Kidney (tissue), 14 donors: Measurements from ENCODE around the gene SMARCD1. TPM values are rescaled to one million over a fixed set of nuclear protein-coding genes. Genes with fewer than 3 reads are reported as not detected.
A peak's percentile ranks its signal among the peaks of the same experiment; 100 is the strongest.

Experiments
- DNase-seq, 5 donors: peaks; one replicate each; pipeline ENCODE4 v3.0.0-alpha.2; 2013 to 2020
- FAIRE-seq: peaks from 2 replicates; lab custom pipeline; 2012; peaks lifted over from hg19 to GRCh38; lab: Jason Lieb, UNC
- H3K27ac ChIP-seq, 2 donors: one replicate each; pipeline ENCODE4 v1.7.0; 2013; ENCODE audit warnings: low read depth in 2 of 2, low read length in 2 of 2, inconsistent platforms in 1 of 2
- H3K27me3 ChIP-seq: one replicate; pipeline ENCODE4 v1.7.1; 2013; ENCODE audit warnings: low read length, inconsistent platforms; ENCODE audit not compliant: control insufficient read depth, insufficient read depth
- H3K36me3 ChIP-seq, 3 donors: one replicate each; pipeline versions ENCODE4 v1.7.0 to v1.7.1; 2013; ENCODE audit warnings: low read length in 3 of 3, control low read depth in 1 of 3, inconsistent platforms in 1 of 3; ENCODE audit not compliant: insufficient read depth in 3 of 3, control insufficient read depth in 2 of 3
- H3K4me1 ChIP-seq, 3 donors: one replicate each; pipeline versions ENCODE4 v1.7.0 to v1.7.1; 2013; ENCODE audit warnings: low read length in 3 of 3, inconsistent platforms in 1 of 3, low read depth in 1 of 3; ENCODE audit not compliant: control insufficient read depth in 2 of 3, insufficient read depth in 2 of 3
- H3K4me3 ChIP-seq, 3 donors: one replicate each; pipeline versions ENCODE4 v1.7.0 to v1.8.1; 2013; ENCODE audit warnings: low read length in 3 of 3, control low read depth in 1 of 3, inconsistent platforms in 1 of 3
- H3K9ac ChIP-seq, 3 donors: one replicate each; pipeline versions ENCODE4 v1.7.0 to v1.7.1; 2013; ENCODE audit warnings: low read length in 3 of 3, control low read depth in 1 of 3, inconsistent platforms in 1 of 3
- H3K9me3 ChIP-seq, 3 donors: one replicate each; pipeline versions ENCODE4 v1.7.0 to v1.7.1; 2013; ENCODE audit warnings: low read length in 3 of 3, control low read depth in 1 of 3, inconsistent platforms in 1 of 3; ENCODE audit not compliant: control insufficient read depth in 2 of 3, insufficient read depth in 1 of 3
- CTCF ChIP-seq: IDR thresholded peaks from 3 replicates; pipeline ENCODE4 v1.5.1; 2012; ENCODE audit warnings: mild to moderate bottlenecking, moderate library complexity, borderline replicate concordance; ENCODE audit not compliant: insufficient read depth; ENCODE audit errors: extremely low read depth
- intact Hi-C: fragments of 100-400 bp; cut with DNase I; formaldehyde crosslinking; loops from one replicate; pipeline ENCODE4 v1.11.1; 2022
- polyA plus RNA-seq: library from polyadenylated mRNA; stranded (reverse); fragments of 350-450 nt; fragmentation: Illumina TruSeq; extraction: RNeasy Lipid Tissue Mini Kit (QIAGEN cat#74804); gene quantifications from one replicate; pipeline ENCODE4 v1.2.3, GENCODE V29; 2014; ENCODE audit warnings: low read depth, low replicate concordance; ENCODE audit not compliant: insufficient read depth
- total RNA-seq: library from RNA; stranded (reverse); fragmentation: NEBNext Ultra II Directional; extraction: Animal tissue kit (Norgen Biotek cat#: 25700); gene quantifications from one replicate; pipeline ENCODE4 v1.2.1, GENCODE V29; 2021
- donor health status: control.
- donor health status: control.
- donor health status: control.
- donor health status: control.
- donor health status: control.
- donor health status: DM: yes; HTN: yes; CAD: no.
- donor health status: Normal renal cell carcinoma (clear cell type).

Gene SMARCD1
- total and polyA plus RNA-seq, 2 donors from 2014 or later: 21.9 to 51.1 TPM

- Histone ChIP-seq H3K4me1 (peaks cover 0 to 2% (median 0%) of the 10 kb centered on the region in 3 donors), H3K36me3 (no peaks in the 10 kb centered on the region), H3K9me3 (no peaks in the 10 kb centered on the region), H3K27ac (no peak overlapping the region), H3K4me3 (no peak overlapping the region), H3K27me3 (no peaks in the 10 kb centered on the region), H3K9ac (no peak overlapping the region)
- TF ChIP-seq CTCF: no peak
- FAIRE-seq: no peak
- DNase-seq: no peak
- intact Hi-C loops: no loop called here
Observed at GRCh38 chr12:50047693-50048250, 37.4 kb upstream of the SMARCD1 start.

GRCh38 chr12:50049254-50050118 is 35.7 kb upstream of the SMARCD1 start:
- Histone ChIP-seq H3K27me3 (no peaks in the 10 kb centered on the region), H3K4me1 (peaks cover 0 to 2% (median 0%) of the 10 kb centered on the region in 3 donors), H3K4me3 (no peak overlapping the region), H3K9me3 (no peaks in the 10 kb centered on the region), H3K36me3 (no peaks in the 10 kb centered on the region), H3K9ac (no peak overlapping the region), H3K27ac (no peak overlapping the region)
- FAIRE-seq (no peak), DNase-seq (no peak)
- TF ChIP-seq CTCF: no peak
- intact Hi-C loops: loop anchor here (5.0 kb wide), 1 partner anchor 82 kb away; no protein-coding TSS in a partner anchor

GRCh38 chr12:50050119-50050385 is 35.1 kb upstream of the SMARCD1 start:
- Histone ChIP-seq H3K36me3 (no peaks in the 10 kb centered on the region), H3K27ac (no peak overlapping the region), H3K27me3 (no peaks in the 10 kb centered on the region), H3K4me3 (peak overlapping the region in 1 of 3 donors; percentile 17), H3K4me1 (peaks cover 0 to 2% (median 0%) of the 10 kb centered on the region in 3 donors), H3K9ac (no peak overlapping the region), H3K9me3 (no peaks in the 10 kb centered on the region)
- FAIRE-seq: no peak
- DNase-seq: no peak
- intact Hi-C loops: loop anchor here (5.0 kb wide), 1 partner anchor 83 kb away; no protein-coding TSS in a partner anchor
- TF ChIP-seq CTCF: no peak
